ENCODE results near the gene LPAR2.

GRCh38 chr19:19657397-19657783 lies 29.4 kb upstream of the LPAR2 start:
- TF ChIP-seq POLR2AphosphoS5 (IDR thresholded peaks at IDR 0.05) (no peak), RAD21 (conservative IDR thresholded peaks at IDR 0.05) (no peak), EP300 (conservative IDR thresholded peaks at IDR 0.05; ENCODE audit: poor library complexity, severe bottlenecking) (no peak), EZH2 (IDR thresholded peaks at IDR 0.05; ENCODE audit: borderline replicate concordance, insufficient read depth, low read length, poor library complexity, severe bottlenecking) (no peak), SMC3 (conservative IDR thresholded peaks at IDR 0.05; ENCODE audit: poor library complexity) (no peak)
- TF ChIP-seq, protein P1, sequence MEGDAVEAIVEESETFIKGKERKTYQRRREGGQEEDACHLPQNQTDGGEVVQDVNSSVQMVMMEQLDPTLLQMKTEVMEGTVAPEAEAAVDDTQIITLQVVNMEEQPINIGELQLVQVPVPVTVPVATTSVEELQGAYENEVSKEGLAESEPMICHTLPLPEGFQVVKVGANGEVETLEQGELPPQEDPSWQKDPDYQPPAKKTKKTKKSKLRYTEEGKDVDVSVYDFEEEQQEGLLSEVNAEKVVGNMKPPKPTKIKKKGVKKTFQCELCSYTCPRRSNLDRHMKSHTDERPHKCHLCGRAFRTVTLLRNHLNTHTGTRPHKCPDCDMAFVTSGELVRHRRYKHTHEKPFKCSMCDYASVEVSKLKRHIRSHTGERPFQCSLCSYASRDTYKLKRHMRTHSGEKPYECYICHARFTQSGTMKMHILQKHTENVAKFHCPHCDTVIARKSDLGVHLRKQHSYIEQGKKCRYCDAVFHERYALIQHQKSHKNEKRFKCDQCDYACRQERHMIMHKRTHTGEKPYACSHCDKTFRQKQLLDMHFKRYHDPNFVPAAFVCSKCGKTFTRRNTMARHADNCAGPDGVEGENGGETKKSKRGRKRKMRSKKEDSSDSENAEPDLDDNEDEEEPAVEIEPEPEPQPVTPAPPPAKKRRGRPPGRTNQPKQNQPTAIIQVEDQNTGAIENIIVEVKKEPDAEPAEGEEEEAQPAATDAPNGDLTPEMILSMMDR (IDR thresholded peaks at IDR 0.05; ENCODE audit: poor library complexity, severe bottlenecking), result no peak
- TF ChIP-seq, protein P2, sequence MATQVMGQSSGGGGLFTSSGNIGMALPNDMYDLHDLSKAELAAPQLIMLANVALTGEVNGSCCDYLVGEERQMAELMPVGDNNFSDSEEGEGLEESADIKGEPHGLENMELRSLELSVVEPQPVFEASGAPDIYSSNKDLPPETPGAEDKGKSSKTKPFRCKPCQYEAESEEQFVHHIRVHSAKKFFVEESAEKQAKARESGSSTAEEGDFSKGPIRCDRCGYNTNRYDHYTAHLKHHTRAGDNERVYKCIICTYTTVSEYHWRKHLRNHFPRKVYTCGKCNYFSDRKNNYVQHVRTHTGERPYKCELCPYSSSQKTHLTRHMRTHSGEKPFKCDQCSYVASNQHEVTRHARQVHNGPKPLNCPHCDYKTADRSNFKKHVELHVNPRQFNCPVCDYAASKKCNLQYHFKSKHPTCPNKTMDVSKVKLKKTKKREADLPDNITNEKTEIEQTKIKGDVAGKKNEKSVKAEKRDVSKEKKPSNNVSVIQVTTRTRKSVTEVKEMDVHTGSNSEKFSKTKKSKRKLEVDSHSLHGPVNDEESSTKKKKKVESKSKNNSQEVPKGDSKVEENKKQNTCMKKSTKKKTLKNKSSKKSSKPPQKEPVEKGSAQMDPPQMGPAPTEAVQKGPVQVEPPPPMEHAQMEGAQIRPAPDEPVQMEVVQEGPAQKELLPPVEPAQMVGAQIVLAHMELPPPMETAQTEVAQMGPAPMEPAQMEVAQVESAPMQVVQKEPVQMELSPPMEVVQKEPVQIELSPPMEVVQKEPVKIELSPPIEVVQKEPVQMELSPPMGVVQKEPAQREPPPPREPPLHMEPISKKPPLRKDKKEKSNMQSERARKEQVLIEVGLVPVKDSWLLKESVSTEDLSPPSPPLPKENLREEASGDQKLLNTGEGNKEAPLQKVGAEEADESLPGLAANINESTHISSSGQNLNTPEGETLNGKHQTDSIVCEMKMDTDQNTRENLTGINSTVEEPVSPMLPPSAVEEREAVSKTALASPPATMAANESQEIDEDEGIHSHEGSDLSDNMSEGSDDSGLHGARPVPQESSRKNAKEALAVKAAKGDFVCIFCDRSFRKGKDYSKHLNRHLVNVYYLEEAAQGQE (IDR thresholded peaks at IDR 0.05; ENCODE audit: borderline replicate concordance), result no peak
